Endodermal cell (in vitro differentiated cells): ENCODE data around the gene ABCA2. TPM values are rescaled to one million over a fixed set of nuclear protein-coding genes. Genes with fewer than 3 reads are reported as not detected.
A peak's percentile ranks its signal among the peaks of the same experiment; 100 is the strongest.

Experiments
- DNase-seq: peaks from one replicate; pipeline ENCODE4 v3.0.0-alpha.2; 2017
- H3K27ac ChIP-seq: 2 replicates; pipeline ENCODE4 v1.5.1; 2013; ENCODE audit warnings: mild to moderate bottlenecking, low read depth, low read length, moderate library complexity
- H3K27me3 ChIP-seq: 2 replicates; pipeline ENCODE4 v1.6.1; 2013; ENCODE audit warnings: mild to moderate bottlenecking, low read length, moderate library complexity; ENCODE audit not compliant: insufficient read depth, control insufficient read depth, poor library complexity, severe bottlenecking
- H3K36me3 ChIP-seq: 2 replicates; pipeline ENCODE4 v1.7.0; 2013; ENCODE audit warnings: mild to moderate bottlenecking, low read length, moderate library complexity; ENCODE audit not compliant: control insufficient read depth, insufficient read depth
- H3K4me1 ChIP-seq: one replicate; pipeline ENCODE4 v1.7.0; 2013; ENCODE audit warnings: low read length; ENCODE audit not compliant: control insufficient read depth, insufficient read depth
- H3K4me3 ChIP-seq: 2 replicates; pipeline ENCODE4 v1.5.1; 2013; ENCODE audit warnings: mild to moderate bottlenecking, low read length, moderate library complexity
- H3K9ac ChIP-seq: 2 replicates; pipeline ENCODE4 v1.6.1; 2013; ENCODE audit warnings: mild to moderate bottlenecking, low read length, moderate library complexity; ENCODE audit not compliant: poor library complexity, severe bottlenecking; ENCODE audit errors: extremely low read depth
- H3K9me3 ChIP-seq: 2 replicates; pipeline ENCODE4 v1.6.1; 2013; ENCODE audit warnings: mild to moderate bottlenecking, low read length, moderate library complexity; ENCODE audit not compliant: control insufficient read depth
- H3K27ac Mint-ChIP-seq: 2 replicates; pipeline ENCODE4 v1.8.0; 2020; ENCODE audit warnings: mixed read lengths
- H3K27me3 Mint-ChIP-seq: 2 replicates; pipeline ENCODE4 v1.8.0; 2021; ENCODE audit warnings: mild to moderate bottlenecking, mixed read lengths; ENCODE audit not compliant: insufficient read depth
- H3K36me3 Mint-ChIP-seq: 2 replicates; pipeline ENCODE4 v1.8.0; 2020; ENCODE audit warnings: low read depth, mixed read lengths
- H3K4me1 Mint-ChIP-seq: 2 replicates; pipeline ENCODE4 v1.8.0; 2020; ENCODE audit warnings: mixed read lengths
- H3K4me3 Mint-ChIP-seq: 2 replicates; pipeline ENCODE4 v1.8.0; 2020; ENCODE audit warnings: mild to moderate bottlenecking, moderate library complexity, mixed read lengths
- H3K9me3 Mint-ChIP-seq: 2 replicates; pipeline ENCODE4 v1.8.0; 2020; ENCODE audit warnings: mild to moderate bottlenecking, mixed read lengths
- WGBS, 2 experiments: methylation state at CpG; one replicate each; pipeline versions ENCODE4 v1.1.5 to v1.1.7; 2013; ENCODE audit warnings: missing lambda C conversion rate in 2 of 2, mixed read lengths in 1 of 2; ENCODE audit not compliant: insufficient coverage in 1 of 2, insufficient read length in 1 of 2; 5-methylcytosine and 5-hydroxymethylcytosine counted together
- total RNA-seq, 2 donors: library from RNA; stranded (reverse); fragmentation: NEBNext Ultra II Directional in 1 of 2; extraction: Animal tissue kit (Norgen Biotek cat#: 25700) in 1 of 2; gene quantifications; 2 replicates in 1 of 2; 3 replicates in 1 of 2; pipeline ENCODE4 v1.2.1, GENCODE V29; 2021
- TF ChIP-seq, protein P1 (sequence below): fragments of 200-600 bp; sonication (generic); conservative IDR thresholded peaks from 2 replicates; pipeline ENCODE4 v1.5.0; 2021; ENCODE audit warnings: antibody characterized with exemption, mild to moderate bottlenecking

The ABCA2 gene
- total RNA-seq, 2 donors from 2014 or later, result 21.5 to 30.0 TPM

DNA sequence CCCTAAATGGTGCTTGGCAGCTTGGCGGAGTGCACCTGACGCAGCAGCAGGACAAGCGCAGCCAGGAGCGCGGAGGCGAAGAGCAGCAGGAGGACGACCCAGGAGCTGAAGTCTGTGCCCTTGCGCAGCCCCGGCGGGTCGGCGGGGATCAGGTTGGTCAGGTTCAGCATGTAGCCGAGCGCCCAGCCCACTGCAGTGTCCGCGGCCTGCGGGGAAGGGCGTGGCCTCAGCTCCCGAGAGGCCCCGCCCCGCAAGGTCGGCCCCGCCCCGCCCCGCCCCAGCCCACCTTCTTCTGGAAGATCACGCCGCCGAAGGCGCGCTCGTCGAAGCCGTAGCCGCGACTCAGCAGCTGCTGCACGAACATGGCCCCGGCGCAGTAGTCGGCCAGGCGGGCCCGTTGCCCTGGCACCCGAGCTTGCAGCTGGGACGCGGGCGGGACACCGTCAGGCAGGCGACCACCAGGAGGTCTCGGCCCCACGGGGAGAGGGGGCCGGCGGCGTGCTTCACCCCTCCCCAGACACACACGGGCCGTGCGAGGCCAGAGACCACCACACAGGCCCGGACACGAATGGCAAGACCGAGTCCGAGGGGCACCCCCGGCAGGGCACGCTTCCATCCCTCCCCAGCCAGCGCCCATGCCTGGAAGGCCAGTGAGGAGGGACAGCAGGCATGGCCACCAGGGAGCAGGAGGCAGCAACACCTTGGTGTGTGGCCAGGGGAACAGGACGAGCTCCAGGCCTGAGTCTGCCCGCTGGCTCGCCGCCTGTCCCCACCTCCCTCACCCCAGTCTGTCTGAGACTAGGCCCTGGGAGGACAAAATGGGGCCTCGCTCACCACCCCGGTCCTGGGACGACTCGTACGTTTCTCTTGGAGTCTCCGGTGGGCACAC, 20.9 kb upstream of the ABCA2 start:
- TF ChIP-seq, protein P1, sequence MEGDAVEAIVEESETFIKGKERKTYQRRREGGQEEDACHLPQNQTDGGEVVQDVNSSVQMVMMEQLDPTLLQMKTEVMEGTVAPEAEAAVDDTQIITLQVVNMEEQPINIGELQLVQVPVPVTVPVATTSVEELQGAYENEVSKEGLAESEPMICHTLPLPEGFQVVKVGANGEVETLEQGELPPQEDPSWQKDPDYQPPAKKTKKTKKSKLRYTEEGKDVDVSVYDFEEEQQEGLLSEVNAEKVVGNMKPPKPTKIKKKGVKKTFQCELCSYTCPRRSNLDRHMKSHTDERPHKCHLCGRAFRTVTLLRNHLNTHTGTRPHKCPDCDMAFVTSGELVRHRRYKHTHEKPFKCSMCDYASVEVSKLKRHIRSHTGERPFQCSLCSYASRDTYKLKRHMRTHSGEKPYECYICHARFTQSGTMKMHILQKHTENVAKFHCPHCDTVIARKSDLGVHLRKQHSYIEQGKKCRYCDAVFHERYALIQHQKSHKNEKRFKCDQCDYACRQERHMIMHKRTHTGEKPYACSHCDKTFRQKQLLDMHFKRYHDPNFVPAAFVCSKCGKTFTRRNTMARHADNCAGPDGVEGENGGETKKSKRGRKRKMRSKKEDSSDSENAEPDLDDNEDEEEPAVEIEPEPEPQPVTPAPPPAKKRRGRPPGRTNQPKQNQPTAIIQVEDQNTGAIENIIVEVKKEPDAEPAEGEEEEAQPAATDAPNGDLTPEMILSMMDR, result no peak

GRCh38 chr9:137046088-137046787, 18.2 kb upstream of the ABCA2 start, which contains the start of gene NPDC1:
Gene NPDC1, minus strand, starts transcription at chr9:137046177. Its CDS starts 188 bp downstream, at chr9:137045989.
- H3K9me3 Mint-ChIP-seq, result no peaks in the 10 kb centered on the region
- H3K36me3 ChIP-seq, result no peaks in the 10 kb centered on the region
- no peaks in the 10 kb centered on the region for H3K4me1 Mint-ChIP-seq
- DNase-seq, result peak; percentile 98
- H3K27me3 Mint-ChIP-seq, result peaks cover 56% of the 10 kb centered on the region
- no peak within 1 kb of the TSS for H3K27ac ChIP-seq
- TF ChIP-seq, protein P1, result peak; percentile 87
- peaks cover 57% of the 10 kb centered on the region for H3K27me3 ChIP-seq
- 0% methylated on average over 50 to 57 of the region's 57 CpGs for WGBS, 2 experiments
- no peaks in the 10 kb centered on the region for H3K36me3 Mint-ChIP-seq
- no peak within 1 kb of the TSS for H3K9ac ChIP-seq
- peaks cover 6% of the 10 kb centered on the region for H3K4me1 ChIP-seq
- H3K4me3 ChIP-seq, result peak within 1 kb of the TSS; percentile 81
- peak within 1 kb of the TSS; percentile 60 for H3K4me3 Mint-ChIP-seq
- no peaks in the 10 kb centered on the region for H3K9me3 ChIP-seq
- H3K27ac Mint-ChIP-seq, result no peak within 1 kb of the TSS

More for the DNA sequence above, 20.9 kb upstream of the ABCA2 start:
- H3K4me1 ChIP-seq, result peaks cover 6% of the 10 kb centered on the region
- Mint-ChIP-seq H3K9me3 (no peaks in the 10 kb centered on the region), H3K27ac (no peak overlapping the region), H3K36me3 (no peaks in the 10 kb centered on the region), H3K4me1 (no peaks in the 10 kb centered on the region), H3K27me3 (peaks cover 73% of the 10 kb centered on the region), H3K4me3 (no peak overlapping the region)
- no peak overlapping the region for H3K4me3 ChIP-seq
- H3K36me3 ChIP-seq, result no peaks in the 10 kb centered on the region
- DNase-seq, result peak; percentile 80
- H3K27ac ChIP-seq, result no peak overlapping the region
- 60 to 66% methylated on average over 23 to 72 of the region's 72 CpGs for whole genome bisulfite sequencing, 2 experiments
- H3K9ac ChIP-seq, result no peak overlapping the region
- peaks cover 83% of the 10 kb centered on the region for H3K27me3 ChIP-seq
- no peaks in the 10 kb centered on the region for H3K9me3 ChIP-seq

- Histone ChIP-seq H3K9ac (no peak overlapping the region), H3K36me3 (no peaks in the 10 kb centered on the region), H3K4me1 (peaks cover 6% of the 10 kb centered on the region), H3K4me3 (peak overlapping the region; percentile 81), H3K9me3 (no peaks in the 10 kb centered on the region), H3K27me3 (peaks cover 50% of the 10 kb centered on the region), H3K27ac (no peak overlapping the region)
- TF ChIP-seq, protein P1, result no peak
- Mint-ChIP-seq H3K9me3 (no peaks in the 10 kb centered on the region), H3K4me3 (peak overlapping the region; percentile 60), H3K4me1 (no peaks in the 10 kb centered on the region), H3K27ac (no peak overlapping the region), H3K27me3 (peaks cover 51% of the 10 kb centered on the region), H3K36me3 (no peaks in the 10 kb centered on the region)
- WGBS, 2 experiments, result 3 to 6% methylated on average over 55 to 96 of the region's 96 CpGs
- peak; percentile 80 for DNase-seq
These were observed 17.5 kb upstream of the ABCA2 start for GRCh38 chr9:137045294-137046087.
